ENCODE measurements around the gene CDH5. TPM values are rescaled to one million over a fixed set of nuclear protein-coding genes. Genes with fewer than 3 reads are reported as not detected.

CDH5 gene
- total RNA-seq, 4 donors from 2014 or later = 56.0 to 90.0 (median 67.2) TPM

DNA sequence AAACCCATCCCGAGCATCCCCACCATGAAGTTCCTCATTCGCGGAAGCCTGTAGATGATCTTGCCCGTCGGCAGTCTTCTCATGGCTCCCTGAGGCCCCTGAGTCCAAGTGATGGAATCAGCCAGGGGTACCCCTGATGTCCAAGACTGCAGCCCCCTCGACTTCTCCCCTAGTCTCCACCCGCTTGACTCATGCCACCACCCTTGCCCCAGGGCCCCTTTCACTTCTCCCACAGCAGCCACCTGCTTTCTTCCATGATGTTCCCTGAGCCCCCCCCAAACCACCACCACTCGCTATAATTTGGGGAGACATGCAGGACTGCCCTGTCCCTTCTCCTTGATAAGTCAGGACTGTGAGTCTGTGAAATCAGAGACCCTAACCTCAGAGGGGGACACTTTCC lies 72.0 kb downstream of the CDH5 start:
- WGBS, 2 donors = 80 to 89% methylated on average over 8 of the region's 8 CpGs
- no peaks in the 10 kb centered on the region for H3K4me1 ChIP-seq
- no peak for TF ChIP-seq POLR2A (IDR thresholded peaks at IDR 0.05)
- TF ChIP-seq, protein P1, sequence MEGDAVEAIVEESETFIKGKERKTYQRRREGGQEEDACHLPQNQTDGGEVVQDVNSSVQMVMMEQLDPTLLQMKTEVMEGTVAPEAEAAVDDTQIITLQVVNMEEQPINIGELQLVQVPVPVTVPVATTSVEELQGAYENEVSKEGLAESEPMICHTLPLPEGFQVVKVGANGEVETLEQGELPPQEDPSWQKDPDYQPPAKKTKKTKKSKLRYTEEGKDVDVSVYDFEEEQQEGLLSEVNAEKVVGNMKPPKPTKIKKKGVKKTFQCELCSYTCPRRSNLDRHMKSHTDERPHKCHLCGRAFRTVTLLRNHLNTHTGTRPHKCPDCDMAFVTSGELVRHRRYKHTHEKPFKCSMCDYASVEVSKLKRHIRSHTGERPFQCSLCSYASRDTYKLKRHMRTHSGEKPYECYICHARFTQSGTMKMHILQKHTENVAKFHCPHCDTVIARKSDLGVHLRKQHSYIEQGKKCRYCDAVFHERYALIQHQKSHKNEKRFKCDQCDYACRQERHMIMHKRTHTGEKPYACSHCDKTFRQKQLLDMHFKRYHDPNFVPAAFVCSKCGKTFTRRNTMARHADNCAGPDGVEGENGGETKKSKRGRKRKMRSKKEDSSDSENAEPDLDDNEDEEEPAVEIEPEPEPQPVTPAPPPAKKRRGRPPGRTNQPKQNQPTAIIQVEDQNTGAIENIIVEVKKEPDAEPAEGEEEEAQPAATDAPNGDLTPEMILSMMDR (IDR thresholded peaks at IDR 0.05) = no peak
- no peaks in the 10 kb centered on the region for H3K27me3 ChIP-seq
- no peak for DNase-seq
- no peaks in the 10 kb centered on the region for H3K36me3 ChIP-seq
- no peak overlapping the region for H3K27ac ChIP-seq
- intact Hi-C loops (cut with DNase I) = no loop called here
- H3K4me3 ChIP-seq (replicated peaks in 1 of 3) = no peak overlapping the region
- H3K9me3 ChIP-seq = no peaks in the 10 kb centered on the region

DNA sequence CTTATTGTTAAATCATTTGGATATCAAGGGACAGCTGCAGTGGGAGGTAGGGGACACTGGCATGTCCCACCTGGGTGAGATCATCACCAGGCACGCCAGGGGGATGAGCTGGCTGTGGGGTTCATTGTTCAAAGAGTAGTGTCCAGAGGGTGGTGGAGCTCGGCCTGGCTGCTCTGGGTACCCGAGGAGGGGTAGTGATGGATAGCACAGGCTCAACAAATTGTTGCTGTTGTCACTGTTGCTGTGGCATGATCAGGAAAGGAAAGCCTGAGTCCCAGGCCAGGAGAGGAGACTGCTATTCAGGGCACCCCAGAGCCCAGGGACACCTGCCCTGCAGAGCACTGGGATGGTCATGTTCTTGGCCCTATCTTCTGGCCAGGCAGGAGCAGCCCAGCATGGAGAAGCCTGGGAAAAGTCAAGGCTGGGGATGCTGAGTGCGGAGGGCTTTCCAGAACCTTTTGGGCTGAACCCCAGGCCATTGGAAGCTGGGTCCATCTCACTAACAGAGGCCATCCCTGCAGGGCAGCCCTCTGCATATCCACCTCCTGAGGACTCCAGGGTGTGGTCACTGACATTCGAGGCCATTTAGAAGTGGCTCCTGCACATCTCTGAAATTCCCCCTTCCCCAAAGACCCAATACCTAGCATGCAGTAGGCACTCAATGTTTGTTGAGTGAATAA lies 72.7 kb downstream of the CDH5 start:
- 81 to 93% methylated on average over 5 of the region's 5 CpGs for WGBS, 2 donors
- Histone ChIP-seq H3K27me3 (no peaks in the 10 kb centered on the region), H3K27ac (no peak overlapping the region), H3K4me3 (replicated peaks in 1 of 3) (no peak overlapping the region), H3K36me3 (no peaks in the 10 kb centered on the region), H3K4me1 (no peaks in the 10 kb centered on the region), H3K9me3 (no peaks in the 10 kb centered on the region)
- DNase-seq = no peak
- intact Hi-C loops (cut with DNase I) = no loop called here
- TF ChIP-seq, protein P1 (IDR thresholded peaks at IDR 0.05) = no peak
- no peak for TF ChIP-seq POLR2A (IDR thresholded peaks at IDR 0.05)

DNA sequence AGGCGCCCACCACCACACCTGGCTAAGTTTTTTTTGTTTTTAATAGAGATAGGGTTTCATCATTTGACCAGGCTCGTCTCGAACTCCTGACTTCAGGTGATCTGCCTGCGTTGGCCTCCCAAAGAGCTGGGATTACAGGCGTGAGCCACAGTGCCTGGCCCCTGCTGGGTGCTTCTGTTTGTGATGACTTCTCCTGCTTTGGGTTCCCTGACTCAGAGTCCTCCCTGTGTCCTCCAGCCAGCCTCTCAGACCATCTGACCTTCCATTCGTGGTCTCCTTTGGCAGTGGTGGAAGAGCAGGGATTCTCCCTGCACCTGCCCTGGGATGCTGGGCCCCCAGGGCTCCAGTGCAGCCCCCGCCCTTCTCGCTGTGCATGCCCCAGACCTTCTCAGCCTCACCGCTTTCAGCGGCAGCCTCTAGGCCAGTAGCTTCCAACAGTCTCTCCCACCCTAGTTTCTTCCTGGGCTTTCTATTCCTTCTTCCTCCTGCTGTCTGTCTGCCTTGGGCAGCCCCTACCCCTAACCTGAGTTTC lies 73.8 kb downstream of the CDH5 start:
- no peaks in the 10 kb centered on the region for H3K9me3 ChIP-seq
- intact Hi-C loops (cut with DNase I) = no loop called here
- 94% methylated on average over 10 of the region's 10 CpGs for WGBS, 2 donors

DNA sequence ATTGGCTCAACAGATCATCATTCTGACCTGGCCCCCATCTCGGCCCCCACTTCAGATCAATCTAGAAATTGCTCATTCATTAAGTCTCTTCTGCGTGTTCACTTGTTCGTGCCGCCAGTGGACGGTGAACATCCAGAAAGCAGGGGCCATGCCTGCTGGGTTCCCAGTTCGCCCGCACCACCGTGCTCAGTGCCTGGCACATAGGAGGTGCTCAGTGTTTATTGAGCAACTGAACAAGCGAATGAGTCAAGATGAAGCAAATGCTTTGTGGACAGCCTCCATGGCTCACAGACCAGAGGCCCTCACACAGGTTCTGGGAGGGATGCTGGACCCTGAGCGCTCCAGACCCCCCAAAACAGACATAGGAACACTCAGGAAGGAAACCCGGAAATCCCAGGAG lies 74.5 kb downstream of the CDH5 start:
- WGBS, 2 donors = 90 to 95% methylated on average over 11 of the region's 11 CpGs

More for the DNA sequence above, 73.8 kb downstream of the CDH5 start:
- Histone ChIP-seq H3K4me1 (no peaks in the 10 kb centered on the region), H3K4me3 (replicated peaks in 1 of 3) (no peak overlapping the region), H3K27ac (no peak overlapping the region), H3K27me3 (no peaks in the 10 kb centered on the region), H3K36me3 (no peaks in the 10 kb centered on the region)
- no peak for DNase-seq
- TF ChIP-seq, protein P1 (IDR thresholded peaks at IDR 0.05) = no peak
- no peak for TF ChIP-seq POLR2A (IDR thresholded peaks at IDR 0.05)

More for the DNA sequence above, 74.5 kb downstream of the CDH5 start:
- no peak for TF ChIP-seq POLR2A (IDR thresholded peaks at IDR 0.05)
- TF ChIP-seq, protein P1 (IDR thresholded peaks at IDR 0.05) = no peak
- intact Hi-C loops (cut with DNase I) = no loop called here
- no peaks in the 10 kb centered on the region for H3K4me1 ChIP-seq
- H3K9me3 ChIP-seq = no peaks in the 10 kb centered on the region
- no peak for DNase-seq
- no peak overlapping the region for H3K27ac ChIP-seq
- H3K4me3 ChIP-seq (replicated peaks in 1 of 3) = no peak overlapping the region
- H3K27me3 ChIP-seq = no peaks in the 10 kb centered on the region
- no peaks in the 10 kb centered on the region for H3K36me3 ChIP-seq
